Hepatocyte (in vitro differentiated cells): Measurements from ENCODE around the gene CREB5.

ENCODE experiments used
- EZH2 ChIP-seq: fragments of 200-600 bp; sonication (generic); IDR thresholded peaks from 2 replicates; pipeline ENCODE4 v1.6.1; 2016; ENCODE audit warnings: antibody characterized with exemption, mild to moderate bottlenecking, borderline replicate concordance
- EZH2phosphoT487 ChIP-seq: fragments of 200-600 bp; sonication (generic); IDR thresholded peaks from one replicate; pipeline ENCODE4 v1.6.1; 2018; ENCODE audit warnings: antibody characterized with exemption, mild to moderate bottlenecking, low read depth, moderate library complexity; ENCODE audit not compliant: unreplicated experiment, severe bottlenecking
- TF ChIP-seq, protein P1 (sequence below): fragments of 200-600 bp; sonication (generic); IDR thresholded peaks from 2 replicates; pipeline ENCODE4 v1.5.1; 2016; ENCODE audit warnings: antibody characterized with exemption, mild to moderate bottlenecking; ENCODE audit not compliant: poor library complexity

DNA sequence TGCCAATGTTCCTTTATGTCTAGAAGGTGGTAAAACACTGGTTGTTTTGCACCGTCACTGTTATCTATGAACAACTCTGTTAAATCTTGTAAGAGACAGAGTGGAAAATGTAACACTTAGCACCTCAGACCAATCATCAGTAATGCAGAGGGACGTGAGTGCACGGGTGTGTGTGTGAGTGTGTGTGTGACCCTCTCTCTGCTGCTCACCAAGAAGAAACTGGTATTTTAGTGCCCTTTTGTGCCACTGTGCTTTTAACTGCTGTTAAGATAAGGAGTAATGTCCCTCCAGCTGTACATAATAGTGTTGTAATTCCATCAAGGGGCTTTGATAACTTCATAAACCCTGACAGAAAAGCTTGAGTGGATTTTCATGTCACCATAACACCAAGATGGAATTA, 130.1 kb downstream of the CREB5 start:
- no peak for TF ChIP-seq EZH2phosphoT487
- TF ChIP-seq, protein P1, sequence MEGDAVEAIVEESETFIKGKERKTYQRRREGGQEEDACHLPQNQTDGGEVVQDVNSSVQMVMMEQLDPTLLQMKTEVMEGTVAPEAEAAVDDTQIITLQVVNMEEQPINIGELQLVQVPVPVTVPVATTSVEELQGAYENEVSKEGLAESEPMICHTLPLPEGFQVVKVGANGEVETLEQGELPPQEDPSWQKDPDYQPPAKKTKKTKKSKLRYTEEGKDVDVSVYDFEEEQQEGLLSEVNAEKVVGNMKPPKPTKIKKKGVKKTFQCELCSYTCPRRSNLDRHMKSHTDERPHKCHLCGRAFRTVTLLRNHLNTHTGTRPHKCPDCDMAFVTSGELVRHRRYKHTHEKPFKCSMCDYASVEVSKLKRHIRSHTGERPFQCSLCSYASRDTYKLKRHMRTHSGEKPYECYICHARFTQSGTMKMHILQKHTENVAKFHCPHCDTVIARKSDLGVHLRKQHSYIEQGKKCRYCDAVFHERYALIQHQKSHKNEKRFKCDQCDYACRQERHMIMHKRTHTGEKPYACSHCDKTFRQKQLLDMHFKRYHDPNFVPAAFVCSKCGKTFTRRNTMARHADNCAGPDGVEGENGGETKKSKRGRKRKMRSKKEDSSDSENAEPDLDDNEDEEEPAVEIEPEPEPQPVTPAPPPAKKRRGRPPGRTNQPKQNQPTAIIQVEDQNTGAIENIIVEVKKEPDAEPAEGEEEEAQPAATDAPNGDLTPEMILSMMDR = no peak
- no peak for TF ChIP-seq EZH2
